HG02588 (cell line): ENCODE results near the gene LARGE1.

Experiments
- ATAC-seq: cut with Tn5 transposase; IDR thresholded peaks from one replicate; pipeline ENCODE4 v1.9.1; 2021; ENCODE audit warnings: mild to moderate bottlenecking, moderate library complexity; ENCODE audit not compliant: unreplicated experiment

The LARGE1 gene

DNA sequence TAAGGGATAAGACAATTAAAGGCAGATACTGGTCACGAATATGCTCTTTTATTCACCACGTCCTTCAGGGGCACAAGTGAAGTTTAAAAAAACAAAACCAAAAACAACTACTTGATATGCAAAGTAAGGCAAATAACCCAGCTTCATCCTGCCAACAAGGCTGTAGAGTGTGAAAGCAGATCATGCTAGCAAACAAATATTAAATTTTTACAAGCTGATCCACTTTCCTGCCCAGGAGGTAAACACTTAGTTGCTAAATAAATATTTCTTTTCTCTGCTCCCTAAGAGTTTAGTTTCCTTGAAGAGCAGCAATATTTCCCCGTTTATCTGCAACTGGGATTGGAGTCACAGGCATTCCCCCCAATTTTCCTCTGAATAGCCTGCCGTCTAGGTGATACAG is 300.2 kb downstream of the LARGE1 start:
- no peak for ATAC-seq

DNA sequence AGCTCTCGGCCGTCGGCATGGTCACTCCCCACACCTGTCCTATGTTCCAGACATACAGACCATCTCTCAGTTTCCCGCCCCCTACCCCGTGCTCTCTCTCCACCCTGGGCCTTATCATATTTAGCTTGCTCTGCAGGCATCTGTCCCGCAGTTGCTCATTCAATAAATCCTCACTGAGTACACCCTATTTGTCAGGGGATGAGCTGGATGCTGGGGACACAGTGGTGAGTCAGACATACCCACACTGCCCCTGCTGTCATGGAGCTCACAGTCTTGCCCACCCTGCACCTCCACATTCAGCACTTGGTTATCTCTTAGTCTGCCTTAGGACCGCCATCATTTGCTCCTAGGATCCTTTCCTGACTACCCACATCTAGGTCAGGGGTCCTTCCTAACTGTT is 313.8 kb downstream of the LARGE1 start:
- no peak for ATAC-seq

DNA sequence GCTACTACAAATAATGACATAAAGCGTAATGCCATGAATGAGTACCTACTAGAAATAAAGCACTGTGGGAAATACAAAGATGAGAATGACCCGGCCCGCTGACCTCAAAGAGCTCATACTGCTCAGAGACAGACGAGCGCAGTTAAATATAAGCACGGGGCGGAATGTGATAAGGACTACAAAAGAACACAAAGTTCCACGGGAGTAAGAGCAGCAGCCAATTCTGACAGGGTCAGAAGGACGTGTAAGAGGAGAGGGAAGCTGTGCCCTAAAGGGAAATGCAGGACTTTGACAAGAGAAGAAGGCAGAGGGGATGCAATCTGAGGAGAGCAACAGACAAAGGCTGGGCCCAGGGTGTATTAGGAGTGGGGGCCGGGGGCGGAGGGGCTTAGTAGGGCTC is 314.6 kb downstream of the LARGE1 start:
- no peak for ATAC-seq

DNA sequence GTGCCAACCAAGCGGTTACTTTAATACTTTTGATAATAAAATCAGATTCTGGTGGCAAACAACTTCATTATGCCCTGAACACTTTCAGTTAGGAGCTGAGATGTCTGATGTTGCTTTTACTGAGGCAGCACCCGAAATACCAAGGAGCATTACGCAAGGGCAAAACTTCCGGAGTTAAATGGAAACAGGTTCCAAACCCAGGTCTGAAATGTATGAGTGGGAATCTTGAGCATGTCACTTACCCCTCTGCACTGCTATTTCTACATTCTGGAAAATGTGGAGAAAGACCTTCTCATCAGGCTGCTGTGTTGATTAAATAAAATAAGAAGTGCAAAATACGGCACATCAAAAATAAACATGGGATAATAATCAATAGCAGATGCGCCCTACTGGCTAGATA is 315.1 kb downstream of the LARGE1 start:
- ATAC-seq: no peak

DNA sequence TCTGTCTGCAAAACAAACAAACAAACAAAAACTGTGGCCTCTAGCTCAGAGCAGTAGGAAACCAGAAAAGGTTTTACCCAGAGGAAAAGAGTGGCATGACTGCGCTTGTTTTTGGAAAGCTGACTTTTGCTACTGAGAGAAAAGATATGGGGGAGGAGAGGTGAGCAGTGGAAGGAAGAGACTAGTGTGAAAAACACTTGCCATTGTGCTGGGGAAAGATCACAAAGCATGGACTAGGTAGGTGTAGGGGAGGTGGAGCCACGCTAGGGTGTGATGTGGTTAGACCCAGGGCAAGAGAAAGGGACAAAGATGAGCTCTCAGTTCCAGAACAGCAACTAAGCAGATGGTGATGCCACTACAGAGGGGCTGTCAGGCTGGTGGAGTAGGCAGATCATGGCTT is 319.2 kb downstream of the LARGE1 start:
- no peak for ATAC-seq

DNA sequence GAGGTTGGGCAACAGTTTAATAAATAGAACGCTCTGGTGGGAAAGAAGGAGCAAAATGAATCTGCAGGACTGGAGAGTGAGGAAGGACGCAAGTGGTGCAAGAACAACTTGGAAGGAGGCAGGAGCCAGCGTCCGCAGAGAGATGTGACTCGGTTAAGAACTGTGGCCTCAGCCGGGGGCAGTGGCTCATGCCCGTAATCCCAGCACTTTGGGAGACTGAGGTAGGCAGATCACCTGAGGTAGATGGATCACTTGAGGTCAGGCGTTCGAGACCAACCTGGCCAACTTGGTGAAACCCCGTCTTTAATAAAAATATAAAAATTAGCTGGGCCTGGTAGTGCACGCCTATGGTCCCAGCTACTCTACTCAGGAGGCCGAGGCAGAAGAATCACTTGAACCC is 319.7 kb downstream of the LARGE1 start:
- no peak for ATAC-seq

DNA sequence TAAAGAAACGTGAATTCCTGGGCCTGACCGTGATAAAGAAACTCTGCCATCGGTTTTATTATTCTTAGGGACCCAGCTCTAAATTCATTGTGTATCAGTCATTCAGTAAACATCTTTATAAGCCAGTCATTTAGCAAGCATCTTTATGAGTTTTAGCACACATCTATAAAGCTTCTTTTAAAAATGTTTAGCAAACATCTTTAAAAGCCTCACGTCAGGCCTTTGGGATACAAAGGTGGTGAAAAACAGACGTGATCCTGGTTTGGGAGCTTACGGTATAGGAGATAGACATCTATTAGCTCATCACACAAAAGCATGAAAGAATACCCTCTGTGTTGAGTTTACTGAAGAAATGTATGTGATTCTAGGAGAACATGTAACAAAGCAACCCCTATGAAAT is 320.2 kb downstream of the LARGE1 start:
- no peak for ATAC-seq

DNA sequence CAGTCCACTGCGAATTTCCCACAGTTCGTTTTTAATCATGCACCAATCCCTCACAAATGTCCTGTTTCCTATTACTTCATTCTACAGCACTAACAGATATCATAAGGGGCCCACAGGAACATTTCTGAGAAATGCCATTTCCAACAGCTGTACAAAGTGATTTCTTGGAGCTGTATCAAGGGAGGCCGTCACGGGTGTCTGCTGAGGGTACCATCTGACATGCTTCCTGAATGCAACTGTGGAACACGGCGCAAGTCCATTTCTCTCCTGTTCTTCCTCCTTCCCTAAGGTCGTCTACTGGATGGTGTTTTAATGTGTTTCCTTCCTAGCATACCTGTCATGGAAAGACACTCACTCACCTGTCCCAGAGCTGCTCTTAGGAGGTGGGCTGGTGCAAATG is 320.7 kb downstream of the LARGE1 start:
- ATAC-seq: no peak

DNA sequence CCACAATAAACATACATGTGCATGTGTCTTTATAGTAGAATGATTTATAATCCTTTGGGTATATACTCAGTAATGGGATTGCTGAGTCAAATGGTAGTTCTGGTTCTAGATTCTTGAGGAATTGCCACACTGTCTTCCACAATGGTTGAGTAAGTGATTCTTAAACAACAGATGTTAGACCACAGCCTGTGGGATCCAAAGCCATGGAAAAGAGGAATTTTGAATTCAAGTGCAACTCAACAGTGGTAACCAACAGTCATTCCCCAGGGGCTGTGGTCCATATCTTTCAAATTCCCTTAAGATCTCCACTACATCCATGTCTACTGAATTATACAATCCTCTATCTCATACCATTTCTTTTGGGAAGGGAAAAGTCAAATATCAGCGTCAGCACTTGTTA is 321.5 kb downstream of the LARGE1 start:
- no peak for ATAC-seq

DNA sequence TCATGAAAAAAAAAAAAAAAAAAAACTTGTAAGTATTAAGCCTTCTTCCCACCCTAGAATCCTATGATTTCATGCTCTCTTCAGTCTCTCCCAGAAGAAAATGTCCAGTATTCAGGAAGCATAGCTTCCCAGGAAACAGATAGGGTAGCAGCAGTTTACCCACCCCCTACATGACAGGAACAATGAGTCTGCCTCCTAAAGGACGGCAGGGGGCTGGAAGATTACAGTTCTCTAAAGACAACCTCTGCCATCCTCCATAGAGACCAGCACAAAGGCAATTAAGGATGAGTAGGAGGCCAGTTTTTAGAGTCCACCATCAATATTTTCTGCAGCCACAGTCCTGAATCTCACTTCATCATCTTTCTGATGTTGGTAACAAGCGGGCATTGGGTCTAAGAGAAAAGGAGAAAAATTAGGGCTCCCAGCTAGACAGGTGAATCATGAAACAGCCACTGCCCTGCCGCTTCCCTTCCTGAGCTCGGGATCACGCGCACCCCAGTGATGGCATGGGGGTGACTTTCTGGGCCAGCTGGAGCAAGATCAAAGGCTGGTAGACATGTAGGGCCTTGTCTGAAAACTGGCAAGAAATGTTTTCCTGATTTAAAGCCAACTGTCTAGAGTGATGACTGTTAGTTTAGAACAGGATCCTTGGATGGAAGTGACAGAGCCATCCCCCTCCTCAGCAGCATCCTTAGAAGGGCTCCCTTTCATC is 322.8 kb downstream of the LARGE1 start:
- ATAC-seq: no peak

DNA sequence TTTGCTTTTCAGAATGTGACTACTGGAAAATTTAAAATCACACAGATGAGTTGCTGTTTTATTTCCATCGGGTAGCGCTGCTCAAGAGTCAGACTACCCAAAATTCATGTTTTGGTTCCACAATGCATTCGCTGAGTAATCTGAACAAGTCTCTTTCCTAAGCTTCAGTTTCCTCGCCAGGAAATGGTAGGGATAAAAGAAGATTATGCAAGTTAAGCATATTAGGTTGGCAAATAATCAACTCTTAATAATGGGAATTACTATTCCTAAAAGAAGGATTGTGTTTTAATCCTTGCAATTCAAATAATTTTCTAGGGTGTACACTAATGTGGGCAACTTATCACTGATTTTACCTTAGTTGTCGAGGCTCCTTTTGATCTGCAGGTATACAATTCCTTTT is 326.5 kb downstream of the LARGE1 start:
- no peak for ATAC-seq

DNA sequence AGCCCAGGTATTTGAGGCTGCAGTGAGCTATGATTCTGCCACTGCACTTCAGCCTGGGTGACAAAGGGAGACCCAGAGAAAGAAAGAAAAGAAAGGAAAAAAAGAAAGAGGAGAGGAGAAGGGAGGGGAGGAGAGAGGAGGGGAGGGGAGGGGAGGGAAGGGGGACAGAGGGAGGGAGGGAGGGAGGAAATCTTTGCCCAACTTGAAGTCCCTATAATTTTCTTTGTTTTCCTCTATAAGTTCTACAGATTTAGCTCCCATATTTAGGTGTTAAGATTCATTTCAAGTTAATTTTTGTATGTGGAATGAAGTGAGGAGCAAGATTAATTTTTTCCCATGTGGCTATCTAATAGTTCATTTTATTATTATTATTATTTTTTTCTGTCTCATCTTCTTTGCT is 328.3 kb downstream of the LARGE1 start:
- no peak for ATAC-seq

DNA sequence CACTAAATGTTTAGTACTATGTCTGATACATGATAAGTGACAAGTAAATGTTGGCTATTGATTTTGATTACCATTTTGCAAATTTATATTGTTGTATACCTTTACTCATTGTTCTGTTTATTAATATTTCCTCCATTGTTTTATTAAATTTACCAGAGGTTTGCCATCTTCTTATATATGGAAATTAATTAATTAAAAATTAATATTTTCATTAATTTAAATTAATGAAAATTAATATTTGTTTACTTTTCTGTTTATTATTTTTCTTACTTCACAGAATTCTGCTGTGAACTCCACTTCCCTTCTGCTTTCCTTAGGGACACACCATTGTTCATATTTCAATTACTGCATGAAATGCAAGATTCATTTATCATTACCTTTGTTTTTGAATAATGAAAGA is 331.0 kb downstream of the LARGE1 start:
- no peak for ATAC-seq

DNA sequence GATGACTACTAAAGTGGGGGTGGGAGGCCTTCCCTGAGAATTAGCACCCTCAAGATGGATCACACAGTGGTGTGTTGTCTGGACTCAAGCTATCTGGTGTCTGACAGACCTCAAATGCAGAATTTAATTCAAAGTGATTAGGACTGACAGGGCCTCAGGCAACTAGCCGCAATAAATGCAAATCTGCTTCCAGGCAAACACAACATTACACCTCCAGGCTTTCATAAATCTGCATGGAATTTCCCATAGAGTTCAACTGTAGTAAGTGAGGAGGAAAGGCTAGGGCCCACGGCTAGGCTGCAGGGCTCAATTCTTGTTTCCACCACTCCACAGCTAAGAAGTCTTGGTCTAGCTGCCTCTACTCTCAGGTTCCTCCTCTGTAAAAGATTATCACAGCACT is 331.4 kb downstream of the LARGE1 start:
- no peak for ATAC-seq

DNA sequence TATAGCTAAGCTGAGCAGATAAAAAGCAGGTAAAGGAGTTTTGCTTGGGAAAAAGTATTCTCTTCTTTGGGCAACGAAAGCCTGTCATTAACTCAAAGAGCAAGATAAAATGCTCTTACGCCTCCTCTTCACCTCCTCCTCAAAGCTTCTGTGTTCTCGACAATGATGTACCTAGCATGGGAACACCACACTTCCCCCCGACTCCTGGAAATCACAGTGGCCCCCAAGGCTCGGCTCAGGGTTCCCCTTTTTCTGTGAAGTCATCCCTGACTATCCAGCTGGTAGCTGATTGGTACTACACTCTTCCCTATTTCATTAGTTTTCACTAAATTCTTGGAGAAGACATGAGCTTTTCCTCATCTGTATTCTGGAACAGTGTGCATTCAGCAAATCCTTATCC is 336.1 kb downstream of the LARGE1 start:
- no peak for ATAC-seq

DNA sequence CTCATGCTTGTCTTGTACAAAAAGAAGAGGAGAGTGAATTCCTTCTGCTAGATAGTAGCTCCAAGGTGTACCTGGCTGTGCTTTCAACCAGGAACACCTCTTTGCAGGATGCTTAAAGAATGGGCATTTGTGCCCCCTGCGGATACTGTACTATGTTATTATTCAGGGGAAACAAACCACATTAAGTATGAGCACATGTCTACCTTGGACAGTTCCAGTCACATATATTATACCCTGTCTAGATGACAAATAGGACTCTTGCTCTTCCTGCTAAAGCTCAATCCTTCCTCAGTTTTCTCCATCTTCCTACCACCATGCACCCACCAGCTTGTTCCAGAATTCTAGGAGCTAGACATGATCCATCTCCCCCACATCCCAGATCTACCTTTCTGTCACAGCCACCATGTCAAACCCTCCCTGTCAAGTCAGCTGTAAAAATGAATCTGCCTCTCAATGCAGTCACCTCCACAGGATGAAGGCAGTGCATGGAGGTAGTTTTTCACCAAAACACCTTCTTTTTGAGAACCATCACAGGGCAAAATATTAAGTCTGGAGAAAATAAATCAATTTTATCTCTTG is 337.4 kb downstream of the LARGE1 start:
- ATAC-seq: no peak

DNA sequence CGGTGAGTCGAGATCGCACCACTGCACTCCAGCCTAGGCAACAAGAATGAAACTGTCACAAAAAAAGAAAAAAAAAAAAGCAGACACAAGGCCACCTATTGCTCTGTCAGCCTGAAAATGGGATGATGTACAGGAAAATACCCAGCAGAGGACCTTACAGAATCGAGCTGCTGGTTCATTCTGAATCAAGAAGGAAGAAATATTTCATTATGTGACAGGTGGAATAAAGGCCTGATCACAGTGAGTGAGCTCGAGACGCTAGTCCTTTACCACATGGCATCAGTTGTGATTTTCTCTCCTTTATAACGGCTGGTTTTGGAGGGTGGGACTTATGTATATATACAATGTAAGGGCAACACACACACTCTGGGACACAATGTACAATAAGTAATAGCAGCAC is 340.0 kb downstream of the LARGE1 start:
- ATAC-seq: no peak

DNA sequence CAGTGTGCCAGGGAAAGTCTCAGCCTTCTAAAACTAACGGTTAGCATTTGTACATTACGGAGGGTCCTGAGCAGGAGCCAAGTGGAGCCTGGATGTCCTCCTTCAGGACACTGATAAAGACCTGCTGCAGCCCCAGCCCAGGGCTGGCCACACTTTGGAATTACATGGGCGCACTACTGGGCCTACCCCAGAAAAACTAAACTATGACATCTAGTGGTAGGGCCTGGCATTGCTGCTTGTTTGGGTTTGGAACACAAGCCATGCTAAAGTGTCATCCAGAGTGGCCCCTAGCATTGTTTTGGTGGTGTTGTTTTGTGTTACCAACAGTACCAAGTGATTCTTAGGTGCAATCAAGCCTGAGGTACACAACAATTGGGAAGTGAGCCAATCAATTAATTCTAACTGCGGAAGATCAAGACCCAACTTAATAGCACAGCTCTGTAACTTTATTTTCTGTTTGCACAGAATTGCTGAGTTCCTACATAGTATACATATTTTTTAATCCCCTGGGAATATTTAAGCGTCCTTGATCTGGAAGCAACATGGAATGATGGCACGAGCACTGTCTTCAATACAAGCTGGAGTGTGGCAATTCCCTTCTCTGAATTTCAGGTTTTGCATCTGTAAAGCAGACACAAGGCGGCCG is 340.7 kb downstream of the LARGE1 start:
- ATAC-seq: no peak

DNA sequence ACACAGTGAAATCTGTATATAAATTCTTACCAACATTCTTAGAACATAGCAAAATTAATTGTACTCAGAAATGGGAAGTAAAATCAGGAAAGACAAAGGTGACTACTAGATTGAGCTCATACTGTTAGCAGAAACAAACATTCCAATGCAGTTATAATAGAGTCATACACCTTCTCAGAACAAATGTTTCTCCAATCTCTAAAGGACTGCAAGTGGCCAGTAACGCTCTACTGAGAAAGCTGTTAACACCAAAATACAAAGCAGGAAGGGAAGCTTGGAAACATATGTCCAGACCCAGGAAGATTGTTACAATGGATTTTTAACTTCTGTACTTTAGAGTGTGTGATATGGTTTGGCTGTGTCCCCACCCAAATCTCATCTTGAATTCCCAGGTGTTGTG is 341.5 kb downstream of the LARGE1 start:
- ATAC-seq: no peak

DNA sequence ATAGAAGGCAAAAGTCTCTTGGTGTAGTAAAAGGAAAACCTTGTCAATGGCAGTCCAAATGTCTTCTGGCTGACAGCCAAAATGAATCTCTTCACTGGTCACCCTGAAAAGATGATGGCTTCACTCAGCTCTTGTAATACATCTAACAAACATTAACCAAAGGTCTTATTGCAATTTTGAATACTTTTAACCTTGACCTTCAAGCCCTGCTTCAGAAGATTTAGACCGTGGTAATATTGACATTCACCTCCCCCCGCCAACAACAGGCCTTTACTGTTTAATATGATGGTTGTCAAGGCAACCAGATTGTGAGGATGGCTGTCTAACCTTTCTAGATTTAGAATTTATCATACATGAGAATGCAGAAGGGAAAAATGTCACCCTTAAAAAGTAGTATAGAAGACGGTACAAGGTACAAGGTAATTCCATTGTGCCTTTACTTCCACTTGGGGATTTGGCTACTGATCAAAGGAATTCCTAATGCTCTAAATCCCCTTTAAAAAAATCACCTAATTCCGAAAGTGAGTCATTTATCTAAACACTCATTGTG is 342.3 kb downstream of the LARGE1 start:
- no peak for ATAC-seq

DNA sequence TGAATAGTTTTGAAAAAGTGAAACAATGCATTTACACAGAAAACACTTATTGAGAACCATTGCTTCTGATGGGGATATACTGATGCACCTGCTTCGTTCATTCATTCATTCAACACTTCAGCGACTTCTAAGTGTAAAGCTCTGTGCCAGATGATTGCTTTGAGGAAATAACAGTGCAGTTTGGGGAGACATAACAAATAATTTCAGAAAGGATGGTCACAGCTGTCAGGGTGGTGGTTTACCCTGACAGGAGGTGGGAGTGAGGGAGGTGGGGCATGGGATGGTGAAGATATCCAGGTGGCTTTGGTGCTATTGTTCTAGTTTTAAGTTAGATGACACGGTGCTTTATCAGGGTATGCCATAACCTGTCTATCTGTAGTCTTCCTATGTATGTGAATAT is 344.1 kb downstream of the LARGE1 start:
- ATAC-seq: no peak

DNA sequence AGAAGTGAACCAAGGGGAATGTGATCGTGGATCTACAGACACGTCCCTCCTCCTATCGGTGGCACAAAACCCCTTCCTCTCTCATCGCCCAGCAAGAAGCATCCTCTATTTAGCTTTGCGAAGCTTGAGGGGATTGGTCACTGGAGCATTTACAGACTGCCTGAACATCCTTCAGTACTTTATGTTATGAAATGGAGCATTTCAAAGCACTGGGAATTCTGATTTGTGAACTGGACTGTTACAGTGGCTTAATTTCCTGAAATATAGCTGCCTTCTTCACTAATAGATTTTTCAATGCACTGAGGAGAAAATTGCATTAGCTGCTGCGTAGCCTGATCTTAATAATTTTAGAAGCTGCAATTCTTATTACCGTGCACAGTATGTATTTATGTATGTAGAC is 344.5 kb downstream of the LARGE1 start:
- no peak for ATAC-seq
